ENCODE measurements around the gene TXNL4A.

Gene TXNL4A

DNA sequence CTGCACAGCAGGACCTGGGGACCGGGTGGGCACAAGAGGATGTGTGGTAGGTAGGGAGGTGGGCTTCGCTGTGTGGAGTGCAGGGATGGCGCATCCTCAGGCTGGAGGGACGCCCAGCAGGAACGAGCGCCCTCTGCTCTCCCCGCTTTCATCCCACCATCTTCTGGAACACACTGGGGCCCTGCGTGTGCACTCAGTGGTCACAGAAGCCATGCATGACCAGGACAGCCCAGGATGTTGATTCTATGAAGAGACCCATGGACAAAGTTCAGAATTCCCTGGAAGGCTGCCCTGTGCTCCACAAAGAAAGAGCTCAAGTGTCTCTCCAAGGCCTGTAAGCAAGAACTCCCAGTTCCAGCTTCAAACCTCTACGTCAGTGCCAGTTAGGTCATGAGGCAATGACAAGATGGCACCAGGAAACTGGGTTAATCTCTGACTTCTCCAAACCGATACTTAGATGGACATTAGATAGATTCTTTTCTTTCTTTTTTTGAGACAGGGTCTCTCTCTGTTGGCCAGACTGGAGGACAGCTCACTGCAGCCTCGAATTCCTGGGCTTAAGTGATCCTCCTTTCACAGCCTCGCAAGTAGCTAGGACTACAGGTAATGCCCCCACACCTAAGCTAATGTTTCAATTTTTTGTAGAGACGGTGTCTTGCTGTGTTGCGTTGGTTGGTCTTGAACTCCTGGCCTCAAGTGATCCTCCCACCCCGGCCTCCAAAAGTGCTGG lies 40.3 kb downstream of the TXNL4A start:
- DNase-seq = peak; percentile 2

DNA sequence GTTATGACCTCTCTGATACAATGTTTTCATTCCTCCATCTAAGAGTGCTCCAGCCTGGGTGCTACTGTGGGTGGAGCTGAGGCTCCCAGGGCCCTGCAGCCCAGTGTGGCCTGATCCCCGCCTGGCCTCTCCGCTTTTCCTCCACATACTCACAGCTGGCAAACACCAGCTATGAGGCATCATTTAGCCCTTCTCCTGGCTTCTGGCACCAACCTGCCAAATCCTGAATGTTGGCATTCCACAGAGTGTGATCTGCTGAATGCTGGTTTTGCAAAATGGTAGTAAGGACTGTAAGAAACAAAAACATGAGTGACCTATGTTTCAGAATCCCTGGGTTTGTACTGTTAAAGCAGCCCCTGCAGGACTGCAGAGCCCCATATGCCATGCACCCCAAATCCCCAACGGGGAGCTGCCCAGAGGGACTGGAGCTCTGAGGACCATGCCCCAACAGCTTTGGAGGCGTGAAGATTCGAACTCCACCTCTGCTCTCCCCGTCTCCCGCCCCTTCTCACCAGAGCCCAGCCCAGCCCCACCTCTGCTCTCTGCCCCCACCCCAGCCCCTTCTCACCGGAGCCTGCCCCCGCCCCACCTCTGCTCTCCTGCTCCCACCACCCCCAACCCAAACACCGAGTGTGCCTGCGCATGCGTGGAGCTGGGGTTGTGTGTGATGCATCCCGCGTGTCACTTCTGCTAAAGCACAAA lies 41.2 kb downstream of the TXNL4A start:
- peak; percentile 24 for DNase-seq

DNA sequence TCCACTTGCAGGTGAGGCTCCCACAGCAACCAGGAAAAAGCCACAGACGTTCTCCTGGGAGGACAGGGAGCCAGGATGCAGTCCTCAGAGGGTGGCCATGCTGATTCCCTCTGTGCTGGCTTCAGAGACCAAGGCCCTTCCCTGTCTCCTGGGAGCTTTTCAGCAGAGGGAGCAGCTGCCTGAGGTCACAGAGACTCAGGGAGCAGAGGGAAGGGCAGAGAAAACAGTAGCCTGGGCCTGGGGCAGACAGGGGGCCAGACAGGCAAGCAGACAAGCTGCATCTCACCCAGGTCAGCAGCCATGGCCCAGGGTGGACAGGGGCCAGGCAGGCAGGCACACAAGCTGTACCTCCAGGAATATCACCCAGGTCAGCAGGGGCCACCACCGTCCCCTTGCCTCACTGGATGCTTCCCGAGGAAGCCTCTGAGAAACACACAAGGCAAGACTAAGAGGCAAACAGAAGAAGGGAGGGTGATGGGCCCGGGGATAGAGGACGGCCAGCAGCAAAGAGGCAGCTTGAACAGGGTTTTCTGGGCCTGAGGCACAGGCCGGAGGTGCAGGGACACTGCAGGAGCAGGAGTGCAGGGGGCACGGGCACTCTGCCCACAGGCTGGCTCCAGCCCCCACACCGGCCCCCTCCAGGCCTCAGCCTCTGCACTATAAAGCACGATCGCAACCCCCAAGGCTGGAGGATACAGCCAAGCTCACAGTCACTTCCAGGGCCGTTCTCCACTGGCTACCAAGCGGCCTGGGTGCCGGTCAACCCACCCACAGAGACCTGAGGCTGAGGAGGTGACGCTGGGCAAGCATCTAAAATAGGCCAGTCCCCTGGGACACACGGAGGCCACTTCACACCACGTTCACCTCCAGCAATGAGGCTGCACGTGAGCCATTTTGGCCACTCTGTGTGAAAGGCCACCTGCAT lies 43.0 kb downstream of the TXNL4A start:
- DNase-seq = no peak

DNA sequence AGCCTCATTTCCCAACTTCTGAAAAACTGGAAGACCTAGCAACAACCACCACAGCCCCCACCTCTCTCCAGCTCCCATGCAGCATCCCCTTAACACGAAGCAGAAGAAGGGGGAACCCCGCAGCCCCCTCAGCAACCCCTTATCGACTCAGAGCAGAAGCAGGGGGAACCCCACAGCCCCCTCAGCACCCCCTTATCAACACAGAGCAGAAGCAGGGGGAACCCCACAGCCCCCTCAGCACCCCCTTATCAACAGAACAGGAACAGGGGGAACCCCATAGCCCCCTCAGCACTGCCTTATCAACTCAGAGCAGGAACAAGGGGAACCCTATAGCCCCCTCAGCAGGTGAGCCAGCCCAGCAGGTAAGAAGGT lies 43.6 kb downstream of the TXNL4A start:
- no peak for DNase-seq

DNA sequence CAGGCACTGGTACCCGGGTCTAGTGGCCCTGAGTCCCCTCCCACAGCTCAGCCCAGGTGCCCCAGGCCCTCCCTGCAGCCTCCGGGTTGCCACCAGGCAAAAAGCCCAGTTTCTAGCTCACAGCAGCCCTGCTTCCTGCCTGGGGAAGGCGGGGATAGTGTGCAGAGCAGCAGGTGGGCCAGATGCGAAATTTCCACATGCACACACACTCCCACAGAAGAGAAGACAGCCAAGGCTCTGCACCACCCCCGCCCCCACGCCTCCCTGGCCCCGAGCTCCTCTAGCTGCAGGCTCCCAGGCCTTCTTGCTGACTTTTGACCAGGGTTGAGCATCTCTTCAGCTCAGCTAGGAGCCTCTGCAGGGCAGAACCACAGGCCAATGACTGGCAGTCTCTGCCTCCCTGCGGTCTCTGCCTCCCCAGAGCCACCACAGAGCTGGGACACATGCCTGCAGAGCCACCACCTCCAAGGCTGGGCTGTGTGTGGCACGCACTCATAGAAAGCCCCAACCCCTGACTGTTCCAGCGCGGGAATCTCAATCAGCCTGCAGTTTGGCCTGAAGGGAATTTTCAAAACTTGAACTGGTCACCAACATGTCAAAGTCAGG lies 44.1 kb downstream of the TXNL4A start:
- no peak for DNase-seq

DNA sequence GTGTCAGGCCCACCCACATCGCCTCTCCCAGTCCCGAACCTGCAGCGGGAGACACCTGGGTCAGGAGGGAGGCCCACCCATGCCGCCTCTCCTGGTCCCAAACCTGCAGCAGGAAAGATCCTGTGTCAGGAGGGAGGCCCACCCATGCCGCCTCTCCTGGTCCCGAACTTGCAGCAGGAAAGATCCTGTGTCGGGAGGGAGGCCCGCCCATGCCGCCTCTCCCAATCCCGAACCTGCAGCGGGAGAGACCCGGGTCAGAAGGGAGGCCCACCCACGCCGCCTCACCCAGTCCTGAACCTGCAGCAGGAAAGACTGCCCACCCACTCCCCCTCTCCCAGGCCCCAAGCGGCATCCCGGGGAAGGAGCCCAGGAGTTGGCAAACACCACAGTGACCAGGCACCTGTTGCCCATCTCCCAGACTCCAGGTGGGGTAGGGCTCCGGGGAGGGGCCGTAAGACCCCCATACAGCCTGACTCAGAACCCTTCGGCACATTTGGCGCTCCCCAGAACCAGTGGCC lies 44.7 kb downstream of the TXNL4A start:
- no peak for DNase-seq

DNA sequence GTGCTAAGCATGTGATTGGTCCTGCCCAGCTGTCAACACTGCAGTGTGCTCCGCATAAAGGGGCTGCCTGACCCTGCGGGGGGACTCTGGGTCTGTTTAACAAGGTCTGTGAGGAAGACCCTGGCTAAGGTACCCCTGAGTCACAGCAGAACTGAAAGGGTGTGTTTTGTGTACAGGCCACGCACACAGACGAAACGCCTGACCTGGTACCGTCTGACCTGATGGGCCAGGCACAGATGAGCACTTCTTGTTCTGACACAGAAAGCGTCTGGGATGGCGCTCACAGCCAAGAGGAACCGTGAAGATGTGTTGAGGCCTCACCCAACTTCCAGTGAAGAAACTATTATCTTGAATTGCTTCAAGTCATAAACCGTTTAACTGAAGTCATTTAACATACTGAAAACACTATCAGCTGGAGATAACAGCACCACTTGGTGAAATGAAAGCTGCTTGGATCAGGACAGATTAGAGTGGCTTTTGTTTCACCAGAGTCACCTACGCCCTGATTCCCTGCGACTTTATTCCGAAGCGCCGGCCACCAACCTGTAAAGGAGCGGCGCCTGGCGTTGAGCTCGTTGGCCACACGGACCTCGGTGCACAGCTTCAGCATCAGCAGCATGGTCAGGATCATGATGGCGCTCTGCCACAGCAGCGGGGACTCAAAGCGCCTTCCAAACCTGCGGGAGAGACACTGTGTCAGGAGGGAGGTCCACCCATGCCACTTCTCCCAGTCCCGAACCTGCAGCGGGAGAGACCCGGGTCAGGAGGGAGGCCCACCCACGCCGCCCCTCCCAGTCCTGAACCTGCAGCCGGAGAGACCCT lies 45.4 kb downstream of the TXNL4A start:
- DNase-seq = no peak

DNA sequence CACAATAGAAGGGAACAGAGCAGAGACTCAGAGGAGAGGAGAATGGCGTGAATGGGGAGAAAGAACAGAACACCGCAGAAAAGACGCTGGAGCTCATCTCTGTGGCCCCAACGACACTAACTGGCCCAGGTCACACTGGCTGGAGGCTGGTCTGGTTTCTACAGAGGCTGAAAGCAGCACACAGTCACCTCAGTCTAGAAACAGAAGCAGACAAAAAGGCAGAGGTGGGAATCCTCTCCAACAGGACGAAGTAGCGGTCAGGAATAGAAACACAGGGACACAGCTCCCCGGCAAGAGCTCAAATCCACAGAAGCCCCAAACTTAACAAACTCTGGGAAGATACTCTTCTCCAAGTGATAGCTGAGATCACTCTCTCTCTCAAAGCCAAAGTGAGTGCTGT lies 46.2 kb downstream of the TXNL4A start:
- DNase-seq = no peak

DNA sequence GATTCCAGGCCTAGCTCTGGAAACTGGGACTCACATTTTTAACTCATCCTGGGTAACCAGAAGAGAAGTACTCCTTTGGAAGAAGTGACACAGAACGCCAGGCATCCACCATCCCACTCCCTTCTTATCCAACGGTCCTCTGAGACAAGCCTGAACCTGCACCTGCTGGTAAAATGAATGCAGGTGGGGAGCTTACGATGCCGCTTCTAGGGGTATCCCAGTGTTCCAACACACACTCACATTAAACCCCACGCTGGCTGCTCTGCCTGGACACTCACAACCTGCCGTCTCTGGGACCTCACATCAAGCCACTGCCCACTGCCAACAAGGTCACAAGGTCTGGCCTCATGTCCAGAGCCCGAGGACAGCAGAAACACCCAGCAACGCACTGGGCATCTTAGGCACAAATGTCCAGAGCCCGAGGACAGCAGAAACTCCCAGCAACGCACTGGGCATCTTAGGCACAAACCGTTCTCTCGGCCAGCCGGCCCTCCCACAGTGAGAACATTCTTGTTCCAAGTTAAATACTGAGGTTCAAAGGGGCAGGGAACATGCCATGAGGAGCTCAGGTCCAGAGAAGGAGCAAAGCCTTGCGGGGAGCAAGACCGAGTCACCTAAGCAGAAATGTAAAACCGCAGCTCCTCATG lies 46.8 kb downstream of the TXNL4A start:
- DNase-seq = no peak

DNA sequence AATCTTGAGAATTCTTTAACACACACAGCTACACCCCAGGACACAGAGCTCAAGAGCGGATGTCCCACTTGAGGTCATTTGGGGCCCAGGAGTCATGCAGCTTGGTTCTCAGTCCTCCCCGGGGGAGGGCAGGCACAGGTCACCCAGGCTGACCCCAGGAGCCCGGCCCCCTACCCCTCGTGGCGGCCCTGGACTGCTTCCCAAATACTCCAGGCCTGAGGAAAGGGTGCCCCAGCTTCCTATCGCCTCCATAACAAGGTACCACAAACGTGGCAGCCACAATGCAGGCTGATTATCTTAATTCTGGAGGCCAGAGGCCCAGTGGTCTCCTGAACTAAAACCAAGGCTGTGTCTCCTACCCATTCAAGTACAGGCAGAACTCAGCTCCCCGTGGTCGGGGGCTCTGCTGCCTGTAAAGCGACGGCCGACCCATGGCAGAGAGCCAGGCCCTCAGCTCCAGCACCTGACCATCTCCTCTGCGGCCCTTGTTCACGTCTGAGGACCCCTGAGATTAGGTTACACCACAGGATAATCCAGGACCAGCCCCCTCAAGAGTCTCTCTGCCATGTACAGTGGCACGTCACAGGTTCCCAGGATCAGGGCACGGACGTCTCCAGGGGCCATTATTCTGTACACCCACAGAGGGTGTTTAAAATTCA lies 47.4 kb downstream of the TXNL4A start:
- DNase-seq = no peak

DNA sequence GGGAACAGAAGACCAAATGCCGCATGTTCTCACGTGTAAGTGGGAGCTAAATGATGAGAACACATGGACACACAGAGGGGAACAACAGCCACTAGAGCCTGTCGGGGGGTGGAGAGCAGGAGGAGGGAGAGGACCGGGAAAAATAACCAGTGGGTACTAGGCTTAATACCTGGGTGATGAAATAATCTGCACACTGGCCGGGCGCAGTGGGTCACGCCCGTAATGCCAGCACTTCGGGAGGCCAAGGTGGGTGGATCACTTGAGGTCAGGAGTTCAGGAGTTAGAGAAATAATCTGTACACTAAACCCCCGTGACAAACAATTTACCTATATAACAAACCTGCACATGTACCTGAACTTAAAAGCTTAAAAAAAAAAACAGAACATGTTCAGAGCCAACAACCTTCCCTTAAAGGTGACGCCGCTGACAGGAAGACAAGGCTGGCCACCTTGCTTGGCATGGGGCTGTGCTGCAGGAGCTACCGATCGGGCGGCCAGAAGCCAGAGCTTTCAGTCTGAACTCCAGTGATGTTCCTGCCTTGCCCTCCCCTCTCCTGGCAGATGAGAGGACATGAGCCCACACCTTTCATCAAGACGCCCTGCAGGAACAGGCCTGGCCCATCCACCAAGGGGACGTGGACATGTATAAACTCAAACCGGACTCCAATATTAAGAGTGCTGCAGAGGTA lies 48.1 kb downstream of the TXNL4A start:
- DNase-seq = no peak

DNA sequence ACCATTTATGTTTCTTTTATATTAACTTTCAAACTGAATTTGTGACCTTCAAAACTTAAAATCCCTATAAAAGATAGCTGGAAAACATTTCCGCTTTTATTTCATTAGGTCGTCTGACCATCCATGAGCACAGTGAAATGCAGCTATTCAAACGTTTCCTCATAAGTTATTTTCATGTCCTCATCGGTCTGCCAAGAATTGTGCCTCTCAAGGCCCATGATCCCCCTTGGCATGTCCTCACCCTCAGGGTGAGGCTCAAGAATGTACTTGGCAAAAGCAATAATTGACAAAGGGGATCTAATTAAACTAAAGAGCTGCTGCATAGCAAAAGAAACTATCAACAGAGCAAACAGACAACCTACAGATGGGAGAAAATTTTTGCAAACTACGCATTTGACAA lies 49.3 kb downstream of the TXNL4A start:
- no peak for DNase-seq

DNA sequence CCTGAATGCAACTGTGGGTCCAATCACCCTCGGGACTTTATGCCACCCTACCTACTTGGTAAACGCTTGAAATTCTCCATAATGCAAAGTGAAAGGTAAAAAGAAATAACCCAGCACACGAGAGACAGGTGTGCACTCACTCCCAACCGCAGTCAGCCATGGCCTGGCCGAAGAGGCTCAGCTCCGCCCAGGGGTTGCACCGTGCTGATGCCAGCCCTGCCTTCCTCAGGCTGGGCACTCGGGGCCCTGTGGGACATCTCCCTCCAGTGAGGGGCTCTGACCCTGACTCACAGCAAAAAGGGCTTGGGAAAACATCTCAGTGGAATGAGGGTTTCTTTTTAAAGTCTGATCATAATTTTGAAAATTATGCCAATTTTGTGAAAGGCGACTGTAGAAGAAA lies 50.2 kb downstream of the TXNL4A start:
- no peak for DNase-seq

DNA sequence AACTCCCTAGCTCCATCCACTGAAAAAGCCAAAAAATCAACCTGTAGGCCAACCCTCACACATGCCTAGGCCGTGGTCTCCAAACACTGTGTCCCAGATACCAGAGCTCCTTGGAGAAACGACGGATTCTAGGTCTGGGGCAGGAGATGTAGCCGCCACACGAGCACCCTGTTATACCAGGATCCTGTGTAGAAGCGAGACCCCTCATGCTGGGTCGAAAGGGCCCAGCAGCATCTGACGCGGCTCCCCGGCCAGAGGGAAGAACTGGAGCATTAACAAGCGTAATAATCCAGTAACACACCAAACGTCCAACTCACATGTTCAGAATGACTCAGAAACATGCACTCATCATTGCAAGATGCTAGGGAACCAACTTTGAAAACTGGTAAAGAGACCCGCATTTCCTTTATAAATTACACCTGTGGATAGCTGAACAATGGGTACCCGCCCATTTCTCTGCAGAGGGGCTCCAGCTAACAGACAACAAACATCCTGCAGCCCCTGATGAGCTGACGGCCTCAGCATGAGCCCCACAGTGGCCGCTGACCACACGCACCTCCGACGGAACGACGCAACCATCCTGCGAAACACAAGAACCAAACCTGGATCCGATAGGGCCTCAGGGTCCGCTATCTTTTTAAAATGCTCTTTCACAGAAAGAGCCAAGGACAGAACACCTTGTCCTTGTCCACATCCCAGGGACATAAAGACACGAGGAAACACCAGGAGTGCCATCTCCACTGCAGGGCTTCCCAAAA lies 51.1 kb downstream of the TXNL4A start:
- DNase-seq = no peak

DNA sequence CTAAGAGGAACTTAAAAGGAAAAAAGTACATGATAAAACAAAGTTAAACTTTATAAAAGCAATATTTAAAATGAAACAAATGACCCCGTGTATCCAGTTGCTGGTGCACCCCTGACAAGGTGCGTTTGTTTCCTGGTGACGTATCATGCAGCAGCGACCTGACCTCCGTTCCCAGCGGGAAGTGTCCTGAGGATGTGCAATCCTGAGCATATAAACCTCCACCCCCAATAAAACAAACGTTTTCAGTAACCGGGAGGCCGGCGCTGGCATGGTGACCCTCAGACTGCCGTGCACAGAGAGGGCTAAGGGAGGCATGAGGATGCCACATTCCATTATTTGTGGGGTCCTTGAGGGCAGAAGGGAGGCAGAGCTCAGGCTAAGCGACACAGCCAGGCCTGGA lies 51.7 kb downstream of the TXNL4A start:
- DNase-seq = no peak

DNA sequence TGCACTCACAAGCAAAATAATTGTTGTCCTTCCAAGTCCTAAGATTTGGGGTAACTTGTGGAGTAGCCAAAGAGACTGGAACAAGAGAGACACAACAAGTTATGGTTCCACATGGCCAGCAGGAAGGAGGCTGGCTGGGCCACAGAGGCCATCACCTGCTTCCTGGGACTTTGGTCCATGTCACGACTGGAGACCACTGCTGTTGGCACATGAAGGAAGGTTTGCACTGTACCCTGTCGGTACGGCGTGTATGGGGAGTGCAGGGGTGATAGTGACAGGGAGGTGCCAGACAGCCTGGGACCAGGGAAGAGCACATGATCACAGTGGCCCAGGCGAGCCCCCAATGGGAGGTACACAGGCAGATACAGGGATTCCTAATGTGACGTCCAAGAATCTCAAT lies 52.4 kb downstream of the TXNL4A start:
- no peak for DNase-seq

DNA sequence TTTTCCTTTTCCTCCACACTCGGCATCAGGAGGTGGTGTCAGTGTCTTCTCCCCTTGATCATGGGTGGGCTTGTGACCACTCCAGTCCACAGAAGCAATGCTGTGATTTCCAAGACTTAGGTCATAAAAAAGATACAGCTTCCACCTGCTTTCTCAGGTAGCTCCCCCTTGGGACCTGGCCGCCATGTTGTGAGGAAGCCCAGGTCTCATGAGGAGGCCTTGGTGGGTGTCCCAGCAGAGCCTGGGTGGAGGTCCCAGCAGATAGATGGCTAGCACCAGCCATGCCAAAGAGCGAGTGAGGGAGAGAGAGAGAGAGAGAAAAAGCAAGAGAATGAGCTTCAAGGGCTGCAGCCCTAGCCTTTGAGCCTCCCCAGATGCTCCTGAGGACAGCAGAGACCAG lies 52.9 kb downstream of the TXNL4A start:
- no peak for DNase-seq

DNA sequence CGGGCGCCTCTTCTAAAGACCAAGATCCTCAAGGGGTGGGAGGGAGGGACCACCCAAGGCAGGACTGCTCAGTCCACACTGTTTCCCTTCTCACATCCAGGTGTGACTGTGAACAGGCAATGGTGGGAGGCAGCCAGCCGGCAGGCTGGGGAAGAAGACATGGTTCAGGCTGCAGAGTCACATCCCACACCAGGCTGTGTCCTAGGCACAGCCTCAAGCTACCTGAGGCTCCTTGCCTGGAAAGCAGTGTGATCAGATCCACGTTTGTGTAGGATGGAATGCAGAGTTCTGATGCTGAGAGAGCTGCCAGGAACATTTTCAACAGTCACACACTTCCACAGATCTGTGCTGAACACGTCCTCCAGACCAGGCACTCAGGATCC lies 53.3 kb downstream of the TXNL4A start:
- no peak for DNase-seq

DNA sequence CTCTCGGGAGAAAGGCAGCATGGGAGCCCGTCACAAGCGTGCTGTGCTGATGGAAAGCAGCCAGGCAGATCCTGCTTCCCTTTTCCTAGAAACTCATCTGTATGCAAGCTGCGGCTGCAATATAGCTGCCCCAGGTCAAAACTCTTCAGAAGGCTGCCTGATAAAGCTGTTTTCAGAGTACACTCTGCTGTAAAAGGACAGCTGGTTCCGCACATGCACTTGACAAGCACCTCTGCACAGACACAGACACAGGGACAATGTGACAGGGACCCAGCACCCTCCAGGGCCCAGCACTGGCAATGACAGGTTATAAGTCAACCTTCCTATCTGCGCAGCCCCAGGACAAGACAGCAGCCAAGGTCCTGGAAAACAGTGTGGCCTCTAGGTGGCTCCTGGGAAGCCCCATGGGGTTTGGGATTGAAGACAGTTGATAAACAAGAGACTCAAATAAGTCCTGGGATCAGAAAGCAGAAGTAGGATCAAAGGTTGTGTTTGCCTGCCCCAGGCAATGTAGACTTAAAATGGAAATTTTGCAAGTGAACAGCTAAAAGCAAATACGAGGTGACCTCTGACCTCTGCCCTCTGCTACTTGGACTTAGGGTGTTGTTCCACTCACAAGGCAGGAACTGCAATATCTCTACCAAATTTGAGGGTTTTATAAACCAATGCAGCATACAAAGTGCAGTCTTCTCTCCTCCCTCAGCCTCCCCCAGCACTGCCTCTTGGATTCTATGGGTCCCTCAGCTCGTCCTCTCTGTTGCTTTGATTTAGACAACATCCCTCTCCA lies 53.9 kb downstream of the TXNL4A start:
- DNase-seq = peak; percentile 41

Measured in right forelimb (tissue), 1 donor.